Omental fat pad (tissue), 4 donors: ENCODE measurements around the gene CREB3L1. TPM values are rescaled to one million over a fixed set of nuclear protein-coding genes. Genes with fewer than 3 reads are reported as not detected.
A peak's percentile ranks its signal among the peaks of the same experiment; 100 is the strongest.

ENCODE experiments used
- ATAC-seq: fragments of 150-250 bp; one replicate; pipeline ENCODE4 v1.9.1; 2016; ENCODE audit warnings: mild to moderate bottlenecking, moderate library complexity; ENCODE audit not compliant: low FRiP score
- DNase-seq: peaks from one replicate; pipeline ENCODE4 v3.0.0-alpha.2; 2019; ENCODE audit warnings: low spot score
- CTCF ChIP-seq, 3 donors: fragments of 450-650 bp; IDR thresholded peaks; one replicate each; pipeline ENCODE4 v1.5.1; 2016 to 2017; ENCODE audit warnings: antibody characterized with exemption in 3 of 3, mild to moderate bottlenecking in 3 of 3, moderate library complexity in 2 of 3
- total RNA-seq, 4 donors: library from RNA; depleted of rRNA; stranded (reverse); fragments of >200 nt; gene quantifications; one replicate each; pipeline ENCODE4 v1.1.0, GENCODE V29; 2016

CREB3L1 gene
- total RNA-seq, 4 donors from 2014 or later, result 0.94 to 8.7 (median 2.8) TPM

DNA sequence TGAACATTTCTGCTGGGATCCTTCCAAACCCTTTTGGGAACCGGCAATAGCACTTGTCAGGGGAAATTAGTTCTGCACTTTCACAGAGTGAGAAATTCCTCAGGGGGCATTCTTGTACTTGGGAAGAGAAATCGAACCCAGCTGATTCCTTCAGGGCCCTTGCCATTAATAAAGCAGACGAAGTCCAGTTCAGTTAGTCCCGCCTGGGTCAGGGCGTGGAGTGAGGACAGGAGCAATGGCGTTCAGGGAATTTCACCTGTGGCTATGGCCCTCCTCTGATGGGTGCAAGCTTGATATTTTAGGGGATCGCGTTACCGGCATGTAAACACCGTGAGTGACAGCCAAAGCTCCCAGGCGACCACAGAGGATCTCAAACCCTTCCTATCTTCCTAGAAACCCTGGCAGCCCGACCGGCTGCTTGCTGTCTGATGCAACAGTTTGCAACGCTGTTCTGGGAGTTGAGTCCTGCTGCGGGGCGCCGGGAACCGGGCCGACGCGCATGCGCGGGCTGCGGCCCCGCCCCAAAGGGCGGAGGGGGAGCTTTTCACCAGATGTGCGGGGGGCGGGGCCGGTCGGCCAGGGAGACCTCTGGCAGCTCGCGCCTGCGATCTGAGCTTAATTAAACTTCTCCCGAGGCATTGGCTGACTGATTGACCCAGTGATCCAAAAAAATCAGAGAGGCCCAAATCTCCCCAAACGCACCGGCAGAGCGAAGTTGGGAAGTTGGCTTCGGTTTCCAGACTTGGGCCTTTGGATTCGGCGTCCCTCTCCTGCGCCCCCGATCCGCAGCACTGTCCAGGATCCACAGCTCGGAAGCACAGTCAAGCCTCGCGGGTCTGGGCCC, 34.3 kb upstream of the CREB3L1 start:
- ATAC-seq (peak; percentile 89), DNase-seq (peak; percentile 73)
- TF ChIP-seq CTCF (IDR thresholded peaks at IDR 0.05), result no peak

GRCh38 chr11:46243796-46244109, 33.7 kb upstream of the CREB3L1 start:
- DNase-seq (no peak), ATAC-seq (no peak)
- no peak for TF ChIP-seq CTCF (IDR thresholded peaks at IDR 0.05)

- TF ChIP-seq CTCF (IDR thresholded peaks at IDR 0.05), result no peak
- DNase-seq (no peak), ATAC-seq (no peak)
Observed at GRCh38 chr11:46246521-46246920, 30.9 kb upstream of the CREB3L1 start.

- no peak for DNase-seq
- no peak for ATAC-seq
- TF ChIP-seq CTCF (IDR thresholded peaks at IDR 0.05), result no peak
Observed at GRCh38 chr11:46247090-46247489, 30.4 kb upstream of the CREB3L1 start.

DNA sequence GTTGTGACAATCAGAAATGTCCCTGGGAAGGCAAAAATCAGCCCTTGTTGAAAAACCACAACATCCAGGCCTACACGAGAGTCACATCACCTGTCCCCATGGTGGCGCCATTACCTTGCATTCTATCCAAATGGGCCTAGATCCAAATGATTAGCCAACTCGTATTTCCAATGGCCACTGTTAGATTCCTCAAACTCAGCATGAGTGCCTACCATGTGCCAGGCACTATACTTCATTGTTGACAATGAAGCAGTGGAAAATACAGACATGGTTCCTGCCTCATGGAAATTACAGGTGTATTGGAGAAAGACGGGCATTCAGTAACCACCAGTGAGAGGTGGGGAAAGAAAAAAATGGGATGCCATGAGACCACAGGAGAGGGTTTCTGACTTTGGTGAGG, 29.8 kb upstream of the CREB3L1 start:
- no peak for TF ChIP-seq CTCF (IDR thresholded peaks at IDR 0.05)
- no peak for ATAC-seq
- DNase-seq, result no peak

- TF ChIP-seq CTCF (IDR thresholded peaks at IDR 0.05), result no peak
- peak; percentile 60 for ATAC-seq
- DNase-seq, result no peak
Observed at GRCh38 chr11:46248289-46249102, 29.0 kb upstream of the CREB3L1 start.
